GM23248 (cell line): ENCODE data around the gene BIRC5. TPM values are rescaled to one million over a fixed set of nuclear protein-coding genes. Genes with fewer than 3 reads are reported as not detected.

ENCODE experiments used
- DNase-seq: peaks from one replicate; pipeline ENCODE4 v3.0.0-alpha.2; 2015
- H2AFZ ChIP-seq: fragments of 200-600 bp; sonication (generic); 2 replicates; pipeline ENCODE4 v1.6.1; 2016; ENCODE audit warnings: antibody characterized with exemption
- H3F3A ChIP-seq: fragments of 200-600 bp; sonication (generic); 2 replicates; pipeline ENCODE4 v1.6.1; 2016; ENCODE audit warnings: mild to moderate bottlenecking, antibody characterized with exemption, mixed run types; ENCODE audit not compliant: insufficient read depth
- H3K27ac ChIP-seq: fragments of 200-600 bp; sonication (generic); 2 replicates; pipeline ENCODE4 v1.5.1; 2016; ENCODE audit warnings: mild to moderate bottlenecking
- H3K27me3 ChIP-seq: fragments of 200-600 bp; sonication (generic); replicated peaks from 2 replicates; pipeline ENCODE4 v1.6.1; 2016; ENCODE audit warnings: mild to moderate bottlenecking; ENCODE audit not compliant: insufficient read depth
- H3K36me3 ChIP-seq: fragments of 200-600 bp; sonication (generic); 2 replicates; pipeline ENCODE4 v1.6.1; 2016; ENCODE audit warnings: low read depth, mild to moderate bottlenecking
- H3K4me1 ChIP-seq: fragments of 200-600 bp; sonication (generic); 2 replicates; pipeline ENCODE4 v1.6.1; 2016; ENCODE audit warnings: mild to moderate bottlenecking; ENCODE audit not compliant: insufficient read depth
- H3K4me2 ChIP-seq: fragments of 200-600 bp; sonication (generic); one replicate; pipeline ENCODE4 v1.6.1; 2016; ENCODE audit warnings: mild to moderate bottlenecking; ENCODE audit not compliant: unreplicated experiment
- H3K4me3 ChIP-seq: fragments of 200-600 bp; sonication (generic); 2 replicates; pipeline ENCODE4 v1.5.1; 2016; ENCODE audit warnings: mild to moderate bottlenecking
- H3K79me2 ChIP-seq: fragments of 200-600 bp; sonication (generic); 2 replicates; pipeline ENCODE4 v1.6.1; 2016; ENCODE audit warnings: mild to moderate bottlenecking; ENCODE audit not compliant: insufficient read depth
- H3K9ac ChIP-seq: fragments of 200-600 bp; sonication (generic); 2 replicates; pipeline ENCODE4 v1.6.1; 2016; ENCODE audit warnings: mild to moderate bottlenecking
- H3K9me2 ChIP-seq: fragments of 200-600 bp; sonication (generic); 2 replicates; pipeline ENCODE4 v1.6.1; 2016; ENCODE audit warnings: mixed run types, mild to moderate bottlenecking, moderate library complexity; ENCODE audit not compliant: insufficient read depth
- H3K9me3 ChIP-seq: fragments of 200-600 bp; sonication (generic); one replicate; pipeline ENCODE4 v1.6.1; 2017; ENCODE audit warnings: low read depth
- H4K20me1 ChIP-seq: fragments of 200-600 bp; sonication (generic); 2 replicates; pipeline ENCODE4 v1.6.0; 2016; ENCODE audit not compliant: insufficient read depth
- EZH2 ChIP-seq: fragments of 200-600 bp; sonication (generic); IDR thresholded peaks from 2 replicates; pipeline ENCODE4 v1.6.1; 2018; ENCODE audit warnings: antibody characterized with exemption, mild to moderate bottlenecking; ENCODE audit not compliant: insufficient read depth, poor library complexity, severe bottlenecking
- EZH2phosphoT487 ChIP-seq: fragments of 200-600 bp; sonication (generic); IDR thresholded peaks from 2 replicates; pipeline ENCODE4 v1.6.1; 2018; ENCODE audit warnings: antibody characterized with exemption, moderate library complexity, mild to moderate bottlenecking, low read depth; ENCODE audit not compliant: insufficient read depth
- WGBS, 2 experiments: methylation state at CpG; one replicate each; pipeline ENCODE4 v1.1.6; 2015 to 2017; ENCODE audit warnings: low lambda C conversion rate in 2 of 2, low coverage in 1 of 2; ENCODE audit errors: missing lambda C conversion rate in 2 of 2; 5-methylcytosine and 5-hydroxymethylcytosine counted together
- in situ Hi-C: fragments of 300-500 bp; cut with MboI; formaldehyde crosslinking; loops from 2 replicates; pipeline ENCODE4 v1.15.0; 2020
- polyA plus RNA-seq: library from polyadenylated mRNA; unstranded; fragments of >200 nt; fragmentation: Nextera tagmentation; extraction: Ambion mirVana; gene quantifications from 2 replicates; pipeline ENCODE4 v1.2.1, GENCODE V29; 2016
- total RNA-seq: library from RNA; depleted of rRNA; stranded (reverse); fragments of >200 nt; shearing (Covaris generic); gene quantifications from 2 replicates; pipeline ENCODE4 v1.2.3, GENCODE V29; 2014

The BIRC5 gene
- total and polyA plus RNA-seq, 2 experiments from 2014 or later, result 30.9 to 42.3 TPM

DNA sequence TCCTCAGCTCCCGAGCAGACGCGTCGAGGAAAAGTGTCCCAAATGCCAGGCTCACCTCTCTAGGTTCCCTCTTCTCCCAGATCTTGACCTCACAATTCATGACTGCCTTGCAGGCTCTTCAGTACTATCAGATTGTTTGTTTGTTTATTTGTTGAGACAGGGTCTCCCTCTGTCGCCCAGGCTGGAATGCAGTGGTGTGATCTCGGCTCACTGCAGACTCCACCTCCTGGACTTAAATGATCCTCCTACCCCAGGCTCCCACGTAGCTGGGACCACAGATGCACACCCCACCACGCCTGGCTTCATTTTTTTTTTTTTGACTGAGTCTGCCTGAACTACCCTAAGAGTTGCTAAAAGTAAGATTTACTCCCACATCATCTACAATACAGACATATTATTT lies 33.3 kb downstream of the BIRC5 start:
- Histone ChIP-seq H4K20me1 (no peaks in the 10 kb centered on the region), H3K9me3 (no peaks in the 10 kb centered on the region), H3K4me3 (no peak overlapping the region), H3K36me3 (no peaks in the 10 kb centered on the region), H3K4me2 (no peak overlapping the region), H3K9ac (no peak overlapping the region), H3K9me2 (no peaks in the 10 kb centered on the region), H3K79me2 (no peaks in the 10 kb centered on the region), H3F3A (no peaks in the 10 kb centered on the region), H3K4me1 (no peaks in the 10 kb centered on the region), H3K27me3 (no peaks in the 10 kb centered on the region), H2AFZ (no peak overlapping the region), H3K27ac (no peak overlapping the region)
- no peak for DNase-seq
- in situ Hi-C loops, result no loop called here
- TF ChIP-seq EZH2 (no peak), EZH2phosphoT487 (no peak)
- WGBS, 2 experiments, result 51 to 52% methylated on average over 8 of the region's 8 CpGs

GRCh38 chr17:78248051-78248914 lies 34.2 kb downstream of the BIRC5 start:
- Histone ChIP-seq H3K4me2 (no peak overlapping the region), H3K36me3 (no peaks in the 10 kb centered on the region), H3K27ac (no peak overlapping the region), H3K27me3 (no peaks in the 10 kb centered on the region), H4K20me1 (no peaks in the 10 kb centered on the region), H3K9me3 (no peaks in the 10 kb centered on the region), H3K79me2 (no peaks in the 10 kb centered on the region), H3F3A (no peaks in the 10 kb centered on the region), H3K9me2 (no peaks in the 10 kb centered on the region), H3K9ac (no peak overlapping the region), H3K4me1 (no peaks in the 10 kb centered on the region), H2AFZ (no peak overlapping the region), H3K4me3 (no peak overlapping the region)
- in situ Hi-C loops, result no loop called here
- 71% methylated on average over 29 to 30 of the region's 30 CpGs for WGBS, 2 experiments
- TF ChIP-seq EZH2phosphoT487, result no peak
- TF ChIP-seq EZH2, result no peak
- no peak for DNase-seq

DNA sequence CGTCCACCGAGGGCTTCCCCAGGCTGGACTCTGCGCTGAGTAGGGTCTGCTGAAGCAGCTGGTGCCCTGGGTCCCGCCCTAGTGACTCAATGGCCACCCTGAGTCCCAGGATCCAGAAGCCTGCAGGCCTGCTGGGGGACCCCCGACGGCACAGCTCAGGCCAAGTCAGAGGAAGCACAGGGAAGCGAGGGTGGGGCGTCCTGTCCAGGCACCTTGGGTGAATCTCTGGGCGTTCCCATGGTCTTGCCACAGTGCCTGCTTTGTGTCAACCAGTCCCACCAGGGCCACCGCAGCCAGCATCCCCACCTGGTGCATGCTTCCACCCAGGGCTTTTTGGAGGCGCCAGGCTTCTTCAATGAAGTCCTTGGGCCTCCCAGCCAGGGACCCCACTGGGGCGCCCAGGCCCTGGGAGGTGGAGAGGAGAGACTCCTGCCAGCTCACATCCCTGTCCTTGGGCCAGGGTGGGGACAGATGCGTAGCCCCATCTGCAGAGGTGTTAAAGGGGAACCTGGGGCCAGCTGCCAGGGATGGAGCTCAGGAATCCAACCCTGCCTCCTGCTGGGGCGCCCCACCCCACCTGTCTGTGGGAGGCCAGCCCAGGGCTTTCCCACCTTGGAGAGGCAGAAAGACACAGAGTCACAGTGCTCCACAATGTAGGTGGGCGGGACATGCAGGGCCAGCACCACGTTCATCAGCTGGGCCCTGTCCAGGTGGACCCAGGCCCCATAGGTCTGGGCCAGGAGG lies 35.2 kb downstream of the BIRC5 start:
- no peak for TF ChIP-seq EZH2
- no peak for TF ChIP-seq EZH2phosphoT487
- Histone ChIP-seq H3K9me3 (no peaks in the 10 kb centered on the region), H3K4me1 (0 out of 2 replicates have a peak, but pooled peaks cover 3% of the 10 kb centered on the region), H2AFZ (no peak overlapping the region), H3K79me2 (no peaks in the 10 kb centered on the region), H3K27ac (no peak overlapping the region), H3K9ac (no peak overlapping the region), H3K4me3 (no peak overlapping the region), H3K36me3 (no peaks in the 10 kb centered on the region), H3K9me2 (no peaks in the 10 kb centered on the region), H4K20me1 (no peaks in the 10 kb centered on the region), H3K27me3 (no peaks in the 10 kb centered on the region), H3K4me2 (no peak overlapping the region), H3F3A (no peaks in the 10 kb centered on the region)
- no peak for DNase-seq
- 64 to 67% methylated on average over 16 of the region's 16 CpGs for WGBS, 2 experiments
- in situ Hi-C loops, result no loop called here

GRCh38 chr17:78249818-78250806 lies 36.1 kb downstream of the BIRC5 start:
- DNase-seq, result no peak
- no peaks in the 10 kb centered on the region for H4K20me1 ChIP-seq
- no peaks in the 10 kb centered on the region for H3K9me2 ChIP-seq
- no peak overlapping the region for H3K4me3 ChIP-seq
- H3K27me3 ChIP-seq, result no peaks in the 10 kb centered on the region
- no peak overlapping the region for H3K4me2 ChIP-seq
- H3F3A ChIP-seq, result no peaks in the 10 kb centered on the region
- WGBS, 2 experiments, result 39 to 43% methylated on average over 18 to 20 of the region's 20 CpGs
- in situ Hi-C loops, result no loop called here
- no peak overlapping the region for H3K9ac ChIP-seq
- no peaks in the 10 kb centered on the region for H3K79me2 ChIP-seq
- H3K27ac ChIP-seq, result no peak overlapping the region
- no peaks in the 10 kb centered on the region for H3K9me3 ChIP-seq
- TF ChIP-seq EZH2phosphoT487 (no peak), EZH2 (no peak)
- no peak overlapping the region for H2AFZ ChIP-seq
- 0 out of 2 replicates have a peak, but pooled peaks cover 3% of the 10 kb centered on the region for H3K4me1 ChIP-seq
- no peaks in the 10 kb centered on the region for H3K36me3 ChIP-seq
